Measurements from ENCODE around the gene HDGFL3. TPM values are rescaled to one million over a fixed set of nuclear protein-coding genes. Genes with fewer than 3 reads are reported as not detected.
"Not testable (repeated sequence)": the region's sequence is repeated elsewhere in the genome, so short reads cannot be mapped to it uniquely, and the experiment has no call there.

HDGFL3 gene
- total RNA-seq, 2 donors from 2014 or later, result 123 TPM

GRCh38 chr15:83144771-83145170 lies 62.9 kb downstream of the HDGFL3 start:
- Mint-ChIP-seq H3K9me3 (peaks cover 8% of the 10 kb centered on the region), H3K4me1 (peaks cover 19% of the 10 kb centered on the region), H3K36me3 (ENCODE audit: low read depth) (peaks cover 67% of the 10 kb centered on the region), H3K4me3 (no peak overlapping the region), H3K27ac (peak overlapping the region; percentile 7), H3K27me3 (ENCODE audit: insufficient read depth) (no peaks in the 10 kb centered on the region)
- H3K36me3 ChIP-seq (ENCODE audit: control insufficient read depth, insufficient read depth, low read length), result peaks cover 60% of the 10 kb centered on the region
- no peaks in the 10 kb centered on the region for H3K4me1 ChIP-seq (ENCODE audit: control insufficient read depth, insufficient read depth, low read length)
- H3K9me3 ChIP-seq (ENCODE audit: control insufficient read depth, low read length), result peaks cover 6% of the 10 kb centered on the region
- H3K9ac ChIP-seq (ENCODE audit: extremely low read depth, low read length, poor library complexity, severe bottlenecking), result no peak overlapping the region
- DNase-seq, result no peak
- H3K27ac ChIP-seq (ENCODE audit: low read depth, low read length), result no peak overlapping the region
- H3K4me3 ChIP-seq (ENCODE audit: low read length), result no peak overlapping the region
- TF ChIP-seq CTCF (conservative IDR thresholded peaks at IDR 0.05), result no peak
- H3K27me3 ChIP-seq (ENCODE audit: control insufficient read depth, insufficient read depth, low read length, poor library complexity, severe bottlenecking), result no peaks in the 10 kb centered on the region
- 86% methylated on average over 3 of the region's 3 CpGs; no CpG with 5 or more reads in 1 of the 2 experiments for WGBS, 2 experiments (ENCODE audit: insufficient coverage in 1 of 2, insufficient read length in 1 of 2)

- not testable (repeated sequence) for H3K9ac ChIP-seq (ENCODE audit: extremely low read depth, low read length, poor library complexity, severe bottlenecking); H3K27me3 ChIP-seq (ENCODE audit: control insufficient read depth, insufficient read depth, low read length, poor library complexity, severe bottlenecking); H3K9me3 ChIP-seq (ENCODE audit: control insufficient read depth, low read length); H3K4me3 ChIP-seq (ENCODE audit: low read length); H3K27ac Mint-ChIP-seq; H3K4me1 ChIP-seq (ENCODE audit: control insufficient read depth, insufficient read depth, low read length); H3K27me3 Mint-ChIP-seq (ENCODE audit: insufficient read depth); H3K4me3 Mint-ChIP-seq; DNase-seq; H3K27ac ChIP-seq (ENCODE audit: low read depth, low read length); H3K9me3 Mint-ChIP-seq
- Mint-ChIP-seq H3K4me1 (peaks cover 19% of the 10 kb centered on the region), H3K36me3 (ENCODE audit: low read depth) (peaks cover 51% of the 10 kb centered on the region)
- WGBS, 2 experiments (ENCODE audit: insufficient coverage in 1 of 2, insufficient read length in 1 of 2), result 93 to 100% methylated on average over 2 to 3 of the region's 3 CpGs
- peaks cover 61% of the 10 kb centered on the region for H3K36me3 ChIP-seq (ENCODE audit: control insufficient read depth, insufficient read depth, low read length)
These were observed 65.5 kb downstream of the HDGFL3 start for GRCh38 chr15:83142151-83142550.

GRCh38 chr15:83132861-83133523 lies 74.6 kb downstream of the HDGFL3 start:
- DNase-seq, result no peak
- no peak overlapping the region for H3K4me3 Mint-ChIP-seq
- H3K27me3 Mint-ChIP-seq (ENCODE audit: insufficient read depth), result no peaks in the 10 kb centered on the region
- Histone ChIP-seq H3K27ac (ENCODE audit: low read depth, low read length) (no peak overlapping the region), H3K27me3 (ENCODE audit: control insufficient read depth, insufficient read depth, low read length, poor library complexity, severe bottlenecking) (no peaks in the 10 kb centered on the region), H3K4me3 (ENCODE audit: low read length) (no peak overlapping the region), H3K36me3 (ENCODE audit: control insufficient read depth, insufficient read depth, low read length) (peaks cover 69% of the 10 kb centered on the region), H3K9me3 (ENCODE audit: control insufficient read depth, low read length) (no peaks in the 10 kb centered on the region), H3K4me1 (ENCODE audit: control insufficient read depth, insufficient read depth, low read length) (no peaks in the 10 kb centered on the region), H3K9ac (ENCODE audit: extremely low read depth, low read length, poor library complexity, severe bottlenecking) (no peak overlapping the region)
- no peaks in the 10 kb centered on the region for H3K4me1 Mint-ChIP-seq
- H3K36me3 Mint-ChIP-seq (ENCODE audit: low read depth), result peaks cover 14% of the 10 kb centered on the region
- no peak overlapping the region for H3K27ac Mint-ChIP-seq
- TF ChIP-seq CTCF (conservative IDR thresholded peaks at IDR 0.05), result no peak
- no peaks in the 10 kb centered on the region for H3K9me3 Mint-ChIP-seq
- WGBS, 2 experiments (ENCODE audit: insufficient coverage in 1 of 2, insufficient read length in 1 of 2), result 99 to 100% methylated on average over 2 to 4 of the region's 4 CpGs

- no peak overlapping the region for H3K27ac ChIP-seq (ENCODE audit: low read depth, low read length)
- H3K4me3 ChIP-seq (ENCODE audit: low read length), result no peak overlapping the region
- H3K27me3 Mint-ChIP-seq (ENCODE audit: insufficient read depth), result no peaks in the 10 kb centered on the region
- H3K36me3 Mint-ChIP-seq (ENCODE audit: low read depth), result peaks cover 8% of the 10 kb centered on the region
- H3K9ac ChIP-seq (ENCODE audit: extremely low read depth, low read length, poor library complexity, severe bottlenecking), result no peak overlapping the region
- no peaks in the 10 kb centered on the region for H3K9me3 Mint-ChIP-seq
- no peaks in the 10 kb centered on the region for H3K9me3 ChIP-seq (ENCODE audit: control insufficient read depth, low read length)
- no peak for DNase-seq
- no peak overlapping the region for H3K4me3 Mint-ChIP-seq
- peaks cover 48% of the 10 kb centered on the region for H3K36me3 ChIP-seq (ENCODE audit: control insufficient read depth, insufficient read depth, low read length)
- H3K4me1 Mint-ChIP-seq, result no peaks in the 10 kb centered on the region
- H3K4me1 ChIP-seq (ENCODE audit: control insufficient read depth, insufficient read depth, low read length), result no peaks in the 10 kb centered on the region
- TF ChIP-seq CTCF (conservative IDR thresholded peaks at IDR 0.05), result no peak
- no peaks in the 10 kb centered on the region for H3K27me3 ChIP-seq (ENCODE audit: control insufficient read depth, insufficient read depth, low read length, poor library complexity, severe bottlenecking)
- no peak overlapping the region for H3K27ac Mint-ChIP-seq
- 94 to 100% methylated on average over 2 of the region's 2 CpGs for WGBS, 2 experiments (ENCODE audit: insufficient coverage in 1 of 2, insufficient read length in 1 of 2)
These were observed 77.8 kb downstream of the HDGFL3 start for GRCh38 chr15:83129791-83130190.

Measured in endodermal cell (in vitro differentiated cells).